ENCODE data around the gene RAB11FIP4. TPM values are rescaled to one million over a fixed set of nuclear protein-coding genes. Genes with fewer than 3 reads are reported as not detected.

The RAB11FIP4 gene
- total and polyA plus RNA-seq, 3 donors from 2014 or later: 44.3 to 104 (median 90.2) TPM

DNA sequence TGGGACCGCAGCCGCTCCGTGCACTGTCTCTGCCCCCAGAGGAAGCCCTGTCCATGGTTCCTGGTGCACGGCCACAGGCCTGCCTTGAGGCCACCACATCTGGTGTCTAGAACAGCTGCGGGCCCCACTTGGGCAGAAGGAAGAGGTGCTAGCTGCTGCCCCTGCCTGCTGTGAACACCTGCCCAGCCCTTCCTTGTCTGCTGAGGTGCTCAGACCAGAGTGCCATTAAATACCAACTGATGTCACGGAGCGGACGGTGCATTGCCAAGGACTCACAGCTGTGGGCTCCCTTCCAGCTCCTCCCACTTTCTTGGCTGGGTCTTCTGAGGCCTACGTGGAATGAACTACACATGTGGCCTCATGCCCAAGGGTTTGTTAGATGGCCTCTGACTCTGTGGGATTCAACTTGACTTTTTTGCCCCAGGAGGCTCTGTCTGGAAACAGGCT lies 146.1 kb downstream of the RAB11FIP4 start:
- H3K4me1 ChIP-seq: peaks cover 14% of the 10 kb centered on the region
- H3K27ac ChIP-seq: no peak overlapping the region
- H3K9me3 ChIP-seq: no peaks in the 10 kb centered on the region
- DNase-seq: peak; percentile 54
- H3K4me3 ChIP-seq: no peak overlapping the region
- H3K27me3 ChIP-seq: no peaks in the 10 kb centered on the region
- TF ChIP-seq CTCF (IDR thresholded peaks at IDR 0.05): no peak
- TF ChIP-seq POLR2A (IDR thresholded peaks at IDR 0.05): no peak
- 61 to 81% methylated on average over 5 to 9 of the region's 9 CpGs for WGBS, 2 donors
- H3K36me3 ChIP-seq (ENCODE audit: low read depth, missing control alignments): no peaks in the 10 kb centered on the region
- intact Hi-C loops (cut with DNase I; ENCODE audit: low total_unique reads): no loop called here

DNA sequence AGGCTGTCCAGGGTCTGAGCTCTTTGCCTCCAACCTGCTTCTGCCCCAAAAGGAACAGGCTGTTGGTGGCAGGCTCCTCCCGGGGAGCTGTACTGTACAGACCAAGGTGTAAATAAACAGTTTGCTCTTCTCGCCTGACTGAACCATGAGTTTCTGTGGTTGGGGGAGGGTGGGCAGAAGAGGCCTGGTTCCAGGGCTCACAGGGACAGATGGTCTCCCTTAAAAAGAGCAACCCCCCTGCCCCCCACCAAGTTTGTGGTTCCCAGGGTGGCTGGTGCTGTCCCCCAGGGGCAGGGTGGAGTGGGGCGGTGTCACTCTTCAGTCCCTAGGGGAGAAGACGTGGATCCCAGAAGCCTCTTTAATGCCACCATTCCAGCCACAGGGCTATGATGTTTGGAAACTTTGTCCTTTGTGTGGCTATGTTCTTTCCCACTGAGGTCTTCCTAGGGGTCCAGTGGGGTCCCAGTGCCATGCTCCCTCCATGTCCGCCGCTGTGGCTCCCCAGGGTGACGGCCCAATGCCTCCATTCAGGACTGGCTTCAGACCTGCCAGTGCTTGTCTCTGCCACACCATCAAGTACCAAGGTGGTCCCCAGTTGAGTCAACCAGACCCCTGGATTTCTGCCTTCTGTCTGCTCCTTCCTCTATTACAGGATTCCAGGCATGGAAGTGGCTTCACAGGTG lies 146.7 kb downstream of the RAB11FIP4 start:
- intact Hi-C loops (cut with DNase I; ENCODE audit: low total_unique reads): no loop called here
- Histone ChIP-seq H3K4me1 (peaks cover 14% of the 10 kb centered on the region), H3K27ac (no peak overlapping the region), H3K4me3 (no peak overlapping the region), H3K9me3 (no peaks in the 10 kb centered on the region), H3K36me3 (ENCODE audit: low read depth, missing control alignments) (no peaks in the 10 kb centered on the region), H3K27me3 (no peaks in the 10 kb centered on the region)
- WGBS, 2 donors: 81 to 86% methylated on average over 5 to 7 of the region's 7 CpGs
- no peak for DNase-seq
- TF ChIP-seq CTCF (IDR thresholded peaks at IDR 0.05) (no peak), POLR2A (IDR thresholded peaks at IDR 0.05) (no peak)

DNA sequence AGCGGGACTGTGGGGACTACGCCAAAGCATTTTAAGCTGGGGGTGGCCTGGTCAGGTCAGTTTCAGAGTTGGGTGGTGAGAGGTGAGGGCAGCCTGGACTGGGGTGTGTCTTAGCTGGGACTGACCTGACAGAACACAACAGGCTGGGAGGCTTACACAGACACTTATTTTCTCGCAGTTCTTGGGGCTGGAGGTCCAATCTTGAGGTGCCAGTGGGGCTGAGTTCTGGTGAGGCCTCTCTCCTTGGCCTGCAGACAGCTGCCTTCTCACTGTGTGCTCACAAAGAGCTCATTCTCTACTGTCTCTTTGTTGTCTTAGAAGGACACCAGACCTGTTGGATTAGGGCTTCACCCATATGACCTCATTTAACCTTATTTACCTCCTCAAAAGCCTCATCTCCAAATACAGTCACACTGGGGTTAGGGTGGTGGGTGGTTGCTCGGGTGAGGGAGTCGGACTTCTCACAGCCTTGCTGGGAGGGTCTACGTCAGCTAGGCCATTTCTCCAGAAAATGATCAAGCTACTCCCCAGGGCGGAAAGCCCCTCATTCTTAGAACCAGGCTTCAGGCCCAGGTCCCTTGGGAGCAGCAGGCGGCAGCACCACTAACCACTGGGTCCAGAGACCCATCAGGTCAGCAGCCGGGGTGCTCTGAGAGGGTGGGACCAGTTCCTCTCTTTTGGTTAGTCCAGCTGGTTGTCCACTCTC lies 149.3 kb downstream of the RAB11FIP4 start:
- Histone ChIP-seq H3K36me3 (ENCODE audit: low read depth, missing control alignments) (no peaks in the 10 kb centered on the region), H3K4me1 (peaks cover 11% of the 10 kb centered on the region), H3K9me3 (no peaks in the 10 kb centered on the region), H3K27ac (no peak overlapping the region), H3K4me3 (no peak overlapping the region), H3K27me3 (no peaks in the 10 kb centered on the region)
- 93 to 97% methylated on average over 9 of the region's 9 CpGs for WGBS, 2 donors
- intact Hi-C loops (cut with DNase I; ENCODE audit: low total_unique reads): no loop called here
- no peak for DNase-seq
- no peak for TF ChIP-seq POLR2A (IDR thresholded peaks at IDR 0.05)
- TF ChIP-seq CTCF (IDR thresholded peaks at IDR 0.05): no peak

DNA sequence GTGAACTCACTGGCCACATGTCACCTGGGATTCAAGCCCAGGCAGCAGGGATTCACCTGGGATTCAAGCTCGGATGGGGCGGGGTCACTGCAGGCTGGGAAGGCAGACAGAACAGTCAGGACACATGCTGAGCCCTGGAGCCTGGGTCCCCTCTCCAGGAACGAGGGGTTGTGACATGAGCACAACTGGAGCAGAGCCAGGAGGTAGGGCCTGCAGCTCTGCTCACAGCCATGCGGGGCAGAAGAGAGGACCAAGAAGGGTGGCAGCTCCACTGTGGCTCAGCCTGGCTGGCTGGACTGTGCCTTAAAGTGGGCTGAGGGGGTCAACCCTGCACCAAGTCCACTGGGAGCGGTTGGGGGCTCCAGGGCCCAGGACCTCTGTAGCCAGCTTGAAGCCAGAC lies 150.1 kb downstream of the RAB11FIP4 start:
- intact Hi-C loops (cut with DNase I; ENCODE audit: low total_unique reads): no loop called here
- H3K27me3 ChIP-seq: no peaks in the 10 kb centered on the region
- WGBS, 2 donors: 77 to 80% methylated on average over 5 of the region's 5 CpGs
- no peak for DNase-seq
- no peak overlapping the region for H3K4me3 ChIP-seq
- H3K9me3 ChIP-seq: no peaks in the 10 kb centered on the region
- H3K36me3 ChIP-seq (ENCODE audit: low read depth, missing control alignments): no peaks in the 10 kb centered on the region
- H3K4me1 ChIP-seq: peaks cover 11% of the 10 kb centered on the region
- no peak overlapping the region for H3K27ac ChIP-seq
- no peak for TF ChIP-seq POLR2A (IDR thresholded peaks at IDR 0.05)

DNA sequence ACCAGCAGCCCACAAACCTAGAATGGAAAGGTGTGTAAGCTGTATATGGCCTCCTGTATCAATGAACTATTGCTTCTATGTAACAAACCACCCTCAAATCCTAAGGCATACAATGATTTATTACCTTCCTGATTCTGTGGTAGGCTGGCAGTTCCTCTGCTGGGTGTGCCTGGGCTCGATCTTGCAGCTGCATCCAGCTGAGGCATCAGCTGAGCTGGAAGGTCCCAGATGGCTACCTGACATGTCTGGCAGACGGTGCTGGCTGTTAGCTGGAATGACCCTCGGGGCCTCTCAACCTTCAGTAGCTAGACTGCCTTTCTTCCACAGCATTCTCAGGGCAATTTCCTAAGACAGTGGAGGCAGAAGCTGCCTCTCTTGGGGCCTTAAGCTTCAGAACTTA lies 152.7 kb downstream of the RAB11FIP4 start:
- 53 to 55% methylated on average over 3 of the region's 3 CpGs for WGBS, 2 donors
- Histone ChIP-seq H3K27me3 (no peaks in the 10 kb centered on the region), H3K4me3 (no peak overlapping the region), H3K27ac (no peak overlapping the region), H3K36me3 (ENCODE audit: low read depth, missing control alignments) (no peaks in the 10 kb centered on the region), H3K9me3 (no peaks in the 10 kb centered on the region), H3K4me1 (peaks cover 3% of the 10 kb centered on the region)
- no peak for DNase-seq
- intact Hi-C loops (cut with DNase I; ENCODE audit: low total_unique reads): no loop called here
- no peak for TF ChIP-seq CTCF (IDR thresholded peaks at IDR 0.05)
- TF ChIP-seq POLR2A (IDR thresholded peaks at IDR 0.05): no peak
